H1 (cell line): ENCODE measurements around the gene MPIG6B. TPM values are rescaled to one million over a fixed set of nuclear protein-coding genes. Genes with fewer than 3 reads are reported as not detected.
A peak's percentile ranks its signal among the peaks of the same experiment; 100 is the strongest.

Source experiments
- CHD7 ChIP-seq: fragments of 300-600 bp; sonication (generic); IDR thresholded peaks from 2 replicates; pipeline ENCODE4 v1.7.1; 2012; ENCODE audit warnings: low read length, moderate library complexity, mild to moderate bottlenecking, inconsistent platforms; ENCODE audit not compliant: insufficient replicate concordance
- CREB1 ChIP-seq: IDR thresholded peaks from 2 replicates; pipeline ENCODE4 v1.6.1; 2012; ENCODE audit warnings: inconsistent platforms
- HDAC6 ChIP-seq: IDR thresholded peaks from one replicate; pipeline ENCODE4 v1.7.1; 2012; ENCODE audit warnings: low read depth, mild to moderate bottlenecking, inconsistent platforms, low read length, moderate library complexity
- JUN ChIP-seq: IDR thresholded peaks from 2 replicates; pipeline ENCODE4 v1.6.1; 2011; ENCODE audit warnings: low read depth, mild to moderate bottlenecking, improper control_type of control experiment, low read length
- MAFK ChIP-seq: IDR thresholded peaks from 2 replicates; pipeline ENCODE4 v1.6.1; 2012; ENCODE audit warnings: low read depth, mild to moderate bottlenecking, improper control_type of control experiment, low read length
- TAF1 ChIP-seq: IDR thresholded peaks from 2 replicates; pipeline ENCODE4 v1.6.1; 2011; ENCODE audit warnings: mild to moderate bottlenecking, low read depth, low read length
- polyA plus RNA-seq, 7 experiments: library from polyadenylated mRNA; depleted of rRNA in 3 of 7; stranded (reverse) in 5 of 7; unstranded in 2 of 7; fragments of >200 nt in 5 of 7; fragments of 200-250 nt in 2 of 7; gene quantifications; 1 replicate in 5 of 7; 2 replicates in 1 of 7; 4 replicates in 1 of 7; pipeline versions ENCODE4 v1.2.1 to v1.2.3, GENCODE V29; 2011 to 2013; ENCODE audit warnings: missing spikeins in 2 of 7, mixed read lengths in 2 of 7
- total RNA-seq: library from RNA; stranded (reverse); fragmentation: NEBNext Ultra II Directional; extraction: Animal tissue kit (Norgen Biotek cat#: 25700); gene quantifications from 2 replicates; pipeline ENCODE4 v1.2.1, GENCODE V29; 2021
- TF ChIP-seq, protein P1 (sequence below), 3 experiments: IDR thresholded peaks; 1 replicate in 2 of 3; 2 replicates in 1 of 3; pipeline versions ENCODE4 v1.5.1 to v1.6.1; 2011; ENCODE audit warnings: low read length in 3 of 3, mild to moderate bottlenecking in 3 of 3, inconsistent platforms in 2 of 3, low read depth in 1 of 3, moderate library complexity in 1 of 3; ENCODE audit not compliant: insufficient read depth in 1 of 3; ENCODE audit errors: control extremely low read depth in 1 of 3

Gene MPIG6B
- total and polyA plus RNA-seq, 2 of the 8 experiments (the other 6 are each of a cell fraction or from before 2014, with no cell fraction given): 0.18 TPM; not detected in 1

DNA sequence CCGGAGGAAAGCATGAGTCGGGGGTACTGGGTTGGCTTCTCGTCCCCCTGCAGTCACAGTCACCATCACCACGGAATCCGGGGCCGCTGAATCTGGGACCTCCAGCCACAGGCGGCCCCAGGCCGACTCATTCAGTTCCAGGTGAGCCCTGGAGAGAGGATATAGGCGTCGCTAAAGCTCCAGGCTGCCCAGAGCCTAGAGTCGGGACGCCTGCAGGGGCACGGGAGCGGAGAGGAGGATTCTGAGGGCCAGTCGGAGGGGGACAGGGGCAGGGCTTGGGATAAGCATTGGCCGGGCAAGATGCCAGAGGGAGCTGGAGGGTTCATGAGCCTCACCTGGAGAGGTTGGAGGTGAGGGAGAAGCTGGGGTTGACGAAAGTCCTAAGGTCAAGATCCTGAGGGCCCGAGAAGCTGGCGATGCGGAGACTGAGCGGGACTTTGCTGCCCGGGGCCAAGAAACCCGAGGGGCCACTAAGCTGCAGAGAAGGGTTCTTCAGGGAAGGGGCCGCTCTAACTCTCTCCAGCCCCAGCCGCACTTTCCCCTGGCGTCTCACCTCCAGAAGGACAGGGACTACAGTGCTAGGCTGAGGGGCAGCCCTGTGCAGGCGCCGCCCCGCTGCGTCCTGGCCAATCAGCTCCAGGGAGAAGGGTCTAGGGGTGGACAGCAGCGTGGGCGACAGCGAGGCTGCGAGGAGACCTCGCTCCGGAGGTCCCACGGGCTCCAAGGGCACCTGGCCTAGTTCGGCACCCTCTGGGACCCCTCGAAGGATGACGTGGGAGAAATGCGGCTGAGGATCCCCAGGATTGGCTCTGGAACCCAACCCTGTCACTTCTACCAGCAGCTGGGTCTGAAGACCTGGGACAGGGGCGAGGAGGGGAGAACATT lies 43.0 kb downstream of the MPIG6B start (continued):
- TF ChIP-seq, protein P1, sequence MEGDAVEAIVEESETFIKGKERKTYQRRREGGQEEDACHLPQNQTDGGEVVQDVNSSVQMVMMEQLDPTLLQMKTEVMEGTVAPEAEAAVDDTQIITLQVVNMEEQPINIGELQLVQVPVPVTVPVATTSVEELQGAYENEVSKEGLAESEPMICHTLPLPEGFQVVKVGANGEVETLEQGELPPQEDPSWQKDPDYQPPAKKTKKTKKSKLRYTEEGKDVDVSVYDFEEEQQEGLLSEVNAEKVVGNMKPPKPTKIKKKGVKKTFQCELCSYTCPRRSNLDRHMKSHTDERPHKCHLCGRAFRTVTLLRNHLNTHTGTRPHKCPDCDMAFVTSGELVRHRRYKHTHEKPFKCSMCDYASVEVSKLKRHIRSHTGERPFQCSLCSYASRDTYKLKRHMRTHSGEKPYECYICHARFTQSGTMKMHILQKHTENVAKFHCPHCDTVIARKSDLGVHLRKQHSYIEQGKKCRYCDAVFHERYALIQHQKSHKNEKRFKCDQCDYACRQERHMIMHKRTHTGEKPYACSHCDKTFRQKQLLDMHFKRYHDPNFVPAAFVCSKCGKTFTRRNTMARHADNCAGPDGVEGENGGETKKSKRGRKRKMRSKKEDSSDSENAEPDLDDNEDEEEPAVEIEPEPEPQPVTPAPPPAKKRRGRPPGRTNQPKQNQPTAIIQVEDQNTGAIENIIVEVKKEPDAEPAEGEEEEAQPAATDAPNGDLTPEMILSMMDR (IDR thresholded peaks at IDR 0.05; ENCODE audit: control extremely low read depth in 1 of 3, insufficient read depth in 1 of 3, low read depth in 1 of 3, low read length in 3 of 3): peak in 1 of 3 experiments; percentile 5; a peak in 1 of 4 replicates
- TF ChIP-seq CHD7 (no peak), CREB1 (peak; percentile 15; the same call in 1 of the 2 replicates), MAFK (no peak), JUN (no peak), TAF1 (no peak; the same call in 1 of the 2 replicates), HDAC6 (no peak)
